ENCODE measurements around the gene PIK3C2B.

PIK3C2B gene

GRCh38 chr1:204478172-204478899 lies 16.3 kb downstream of the PIK3C2B start:
- no peak for DNase-seq
- Mint-ChIP-seq H3K9me3 (no peaks in the 10 kb centered on the region), H3K36me3 (peaks cover 21 to 49% of the 10 kb centered on the region in 2 donors), H3K27me3 (no peaks in the 10 kb centered on the region), H3K27ac (peak overlapping the region; percentile 93), H3K4me3 (no peak overlapping the region), H3K4me1 (peaks cover 87 to 100% of the 10 kb centered on the region in 2 donors)
- ATAC-seq (replicated peaks): no peak

- no peaks in the 10 kb centered on the region for H3K27me3 Mint-ChIP-seq
- ATAC-seq (replicated peaks) (no peak), DNase-seq (no peak)
- H3K27ac Mint-ChIP-seq: peak overlapping the region; percentile 89
- peaks cover 85 to 97% of the 10 kb centered on the region in 2 donors for H3K4me1 Mint-ChIP-seq
- peak overlapping the region in 1 of 2 donors; percentile 58 for H3K4me3 Mint-ChIP-seq
- H3K9me3 Mint-ChIP-seq: no peaks in the 10 kb centered on the region
- H3K36me3 Mint-ChIP-seq: peaks cover 19 to 45% of the 10 kb centered on the region in 2 donors
These were observed 17.4 kb downstream of the PIK3C2B start for GRCh38 chr1:204477036-204477740.

GRCh38 chr1:204476563-204476962 lies 18.0 kb downstream of the PIK3C2B start:
- H3K36me3 Mint-ChIP-seq: peaks cover 19 to 48% of the 10 kb centered on the region in 2 donors
- no peaks in the 10 kb centered on the region for H3K27me3 Mint-ChIP-seq
- DNase-seq: no peak
- no peak for ATAC-seq (replicated peaks)
- peak overlapping the region; percentile 89 for H3K27ac Mint-ChIP-seq
- H3K4me3 Mint-ChIP-seq: no peak overlapping the region
- H3K9me3 Mint-ChIP-seq: no peaks in the 10 kb centered on the region
- H3K4me1 Mint-ChIP-seq: peaks cover 80 to 91% of the 10 kb centered on the region in 2 donors

- no peak for DNase-seq
- Mint-ChIP-seq H3K4me1 (peaks cover 73 to 84% of the 10 kb centered on the region in 2 donors), H3K4me3 (peak overlapping the region; percentile 40 to 49), H3K9me3 (no peaks in the 10 kb centered on the region), H3K27ac (peak overlapping the region; percentile 77), H3K36me3 (peaks cover 19 to 48% of the 10 kb centered on the region in 2 donors), H3K27me3 (no peaks in the 10 kb centered on the region)
- no peak for ATAC-seq (replicated peaks)
These were observed 18.8 kb downstream of the PIK3C2B start for GRCh38 chr1:204475656-204476432.

- Mint-ChIP-seq H3K27ac (peak overlapping the region; percentile 87), H3K36me3 (peaks cover 25 to 58% of the 10 kb centered on the region in 2 donors), H3K27me3 (no peaks in the 10 kb centered on the region), H3K4me1 (peaks cover 61 to 78% of the 10 kb centered on the region in 2 donors), H3K9me3 (no peaks in the 10 kb centered on the region), H3K4me3 (no peak overlapping the region)
- ATAC-seq (replicated peaks) (no peak), DNase-seq (no peak)
These were observed 21.1 kb downstream of the PIK3C2B start for GRCh38 chr1:204473400-204473965.

GRCh38 chr1:204472660-204473059 lies 21.9 kb downstream of the PIK3C2B start:
- ATAC-seq (replicated peaks) (peak in 1 of 2 donors; percentile 78), DNase-seq (no peak)
- Mint-ChIP-seq H3K36me3 (peaks cover 25 to 59% of the 10 kb centered on the region in 2 donors), H3K4me3 (no peak overlapping the region), H3K27ac (peak overlapping the region; percentile 87), H3K27me3 (no peaks in the 10 kb centered on the region), H3K4me1 (peaks cover 58 to 78% of the 10 kb centered on the region in 2 donors), H3K9me3 (no peaks in the 10 kb centered on the region)

- ATAC-seq (replicated peaks): no peak
- DNase-seq: no peak
- H3K4me3 Mint-ChIP-seq: no peak overlapping the region
- H3K27ac Mint-ChIP-seq: no peak overlapping the region
- H3K36me3 Mint-ChIP-seq: peaks cover 26 to 59% of the 10 kb centered on the region in 2 donors
- no peaks in the 10 kb centered on the region for H3K27me3 Mint-ChIP-seq
- peaks cover 53 to 75% of the 10 kb centered on the region in 2 donors for H3K4me1 Mint-ChIP-seq
- no peaks in the 10 kb centered on the region for H3K9me3 Mint-ChIP-seq
These were observed 22.9 kb downstream of the PIK3C2B start for GRCh38 chr1:204471687-204472086.

- Mint-ChIP-seq H3K27ac (peak overlapping the region; percentile 52), H3K4me1 (peaks cover 56 to 75% of the 10 kb centered on the region in 2 donors), H3K27me3 (no peaks in the 10 kb centered on the region), H3K36me3 (peaks cover 33 to 59% of the 10 kb centered on the region in 2 donors), H3K9me3 (no peaks in the 10 kb centered on the region), H3K4me3 (no peak overlapping the region)
- ATAC-seq (replicated peaks) (no peak), DNase-seq (no peak)
These were observed 25.3 kb downstream of the PIK3C2B start for GRCh38 chr1:204469304-204469703.

GRCh38 chr1:204468766-204469302 lies 25.8 kb downstream of the PIK3C2B start:
- DNase-seq (no peak), ATAC-seq (replicated peaks) (no peak)
- H3K4me1 Mint-ChIP-seq: peaks cover 58 to 75% of the 10 kb centered on the region in 2 donors
- peaks cover 36 to 62% of the 10 kb centered on the region in 2 donors for H3K36me3 Mint-ChIP-seq
- no peaks in the 10 kb centered on the region for H3K9me3 Mint-ChIP-seq
- H3K27ac Mint-ChIP-seq: peak overlapping the region; percentile 52
- H3K27me3 Mint-ChIP-seq: no peaks in the 10 kb centered on the region
- H3K4me3 Mint-ChIP-seq: no peak overlapping the region

- Mint-ChIP-seq H3K4me1 (peaks cover 59 to 75% of the 10 kb centered on the region in 2 donors), H3K27ac (peak overlapping the region; percentile 52), H3K36me3 (peaks cover 39 to 68% of the 10 kb centered on the region in 2 donors), H3K27me3 (no peaks in the 10 kb centered on the region), H3K9me3 (no peaks in the 10 kb centered on the region), H3K4me3 (no peak overlapping the region)
- DNase-seq: no peak
- ATAC-seq (replicated peaks): no peak
These were observed 26.4 kb downstream of the PIK3C2B start for GRCh38 chr1:204468206-204468605.

- Mint-ChIP-seq H3K27me3 (no peaks in the 10 kb centered on the region), H3K27ac (peak overlapping the region; percentile 98)
These were observed 27.9 kb downstream of the PIK3C2B start for GRCh38 chr1:204466416-204467405.

GRCh38 chr1:204465546-204466415 lies 28.8 kb downstream of the PIK3C2B start:
- DNase-seq (peak; percentile 71), ATAC-seq (replicated peaks) (peak; percentile 76 to 77)
- Mint-ChIP-seq H3K36me3 (peaks cover 41 to 71% of the 10 kb centered on the region in 2 donors), H3K27me3 (no peaks in the 10 kb centered on the region), H3K4me3 (peak overlapping the region; percentile 64), H3K9me3 (no peaks in the 10 kb centered on the region), H3K27ac (peak overlapping the region; percentile 98), H3K4me1 (peaks cover 74 to 92% of the 10 kb centered on the region in 2 donors)

More at GRCh38 chr1:204466416-204467405, 27.9 kb downstream of the PIK3C2B start:
- Mint-ChIP-seq H3K4me1 (peaks cover 66 to 83% of the 10 kb centered on the region in 2 donors), H3K36me3 (peaks cover 37 to 65% of the 10 kb centered on the region in 2 donors), H3K9me3 (no peaks in the 10 kb centered on the region), H3K4me3 (peak overlapping the region; percentile 61 to 66)
- no peak for DNase-seq
- ATAC-seq (replicated peaks): no peak

Measured in stimulated activated naive B cell treated with anti-CD40 and anti-IgM and Interleukin-4, amounts not matched to agents 10 μg/mL and 1 μg/mL and 100 μg/mL, for 72 hours (primary cell).